Hepatic stellate cell (primary cell): Measurements from ENCODE around the gene NFIB.

Experiments
- DNase-seq: peaks from one replicate; pipeline ENCODE4 v3.0.0; 2011; ENCODE audit warnings: low spot score

Gene NFIB

DNA sequence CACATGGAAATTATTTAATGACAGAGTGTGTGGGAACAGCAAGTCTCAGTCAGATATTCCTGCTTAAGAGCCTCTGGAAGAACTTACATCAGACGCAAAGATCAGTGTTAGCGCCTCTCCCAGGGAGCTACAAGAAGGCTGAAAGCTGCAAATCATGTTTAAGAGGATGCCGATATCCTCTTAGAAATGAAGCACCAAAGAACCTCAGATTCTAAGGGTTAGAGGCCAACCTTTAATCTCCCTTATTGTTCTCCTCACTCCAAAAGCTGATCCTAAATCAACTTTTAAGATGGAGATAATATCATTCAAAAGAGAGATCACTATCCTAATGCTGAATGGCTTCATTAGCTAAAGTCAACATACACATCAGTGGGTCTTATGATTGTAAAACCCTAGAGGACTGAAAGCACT lies 160.6 kb downstream of the NFIB start:
- DNase-seq: no peak

DNA sequence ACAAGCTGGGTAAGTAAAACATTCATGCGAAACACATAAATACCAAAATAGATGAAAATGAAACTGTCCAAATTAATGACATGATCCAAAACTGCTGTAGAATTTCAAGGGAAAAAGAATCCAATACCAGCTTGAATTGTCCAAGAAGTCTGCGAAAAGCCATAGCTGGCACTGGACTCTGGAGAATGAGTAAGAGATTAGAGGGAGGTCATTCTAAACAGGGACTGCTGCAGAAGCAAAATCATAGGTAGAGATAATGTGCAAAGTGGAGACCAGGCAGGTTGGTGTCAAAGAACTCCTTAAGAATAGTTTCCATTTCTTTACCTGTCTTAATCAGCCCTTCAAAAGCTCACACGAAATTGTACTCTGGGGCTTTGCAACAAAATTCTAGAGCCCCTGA lies 162.5 kb downstream of the NFIB start:
- no peak for DNase-seq

DNA sequence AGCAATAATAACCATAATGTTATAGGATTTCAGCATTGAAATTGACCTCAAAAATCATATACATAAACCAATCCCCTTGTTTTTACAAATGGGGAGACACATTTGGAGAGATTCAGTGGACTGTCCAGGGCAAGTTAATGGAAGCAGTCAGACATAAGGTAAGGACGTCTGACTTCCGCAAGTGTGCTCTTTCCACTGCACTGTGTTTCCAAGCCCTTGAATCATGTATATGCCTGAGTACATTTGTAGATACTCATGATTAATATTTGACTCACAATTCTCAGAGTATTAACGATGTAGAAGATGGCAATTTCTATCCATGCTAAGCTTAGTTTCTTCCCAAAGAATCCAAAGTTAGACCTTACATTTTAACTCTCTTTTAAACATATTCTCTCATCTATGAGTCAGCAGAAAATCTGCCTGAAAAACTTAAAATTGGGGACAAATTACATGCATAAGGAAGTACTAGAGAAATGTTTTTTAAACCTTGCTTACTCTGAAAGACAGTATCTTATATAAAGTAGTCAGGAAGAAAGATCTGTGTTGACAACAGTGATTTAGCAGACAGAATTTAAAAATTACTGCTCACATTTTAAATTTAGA lies 165.3 kb downstream of the NFIB start:
- DNase-seq: no peak

DNA sequence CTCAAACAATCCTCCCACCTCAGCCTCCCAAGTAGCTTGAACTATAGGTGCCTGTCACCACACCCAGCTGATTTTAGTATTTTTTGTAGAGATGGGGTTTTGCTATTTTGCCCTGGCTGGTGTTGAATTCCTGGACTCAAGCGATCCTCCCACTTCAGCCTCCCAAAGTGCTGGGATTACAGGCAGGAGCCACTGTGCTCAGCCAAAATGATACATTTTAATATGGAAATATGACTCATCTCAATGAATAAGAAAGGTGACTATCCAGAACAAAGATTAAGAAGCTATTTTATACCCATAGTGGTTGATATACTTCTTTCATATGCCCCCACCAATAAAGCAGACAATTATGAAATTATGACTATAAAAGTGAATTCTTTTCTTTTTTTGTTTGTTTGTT lies 166.2 kb downstream of the NFIB start:
- no peak for DNase-seq

DNA sequence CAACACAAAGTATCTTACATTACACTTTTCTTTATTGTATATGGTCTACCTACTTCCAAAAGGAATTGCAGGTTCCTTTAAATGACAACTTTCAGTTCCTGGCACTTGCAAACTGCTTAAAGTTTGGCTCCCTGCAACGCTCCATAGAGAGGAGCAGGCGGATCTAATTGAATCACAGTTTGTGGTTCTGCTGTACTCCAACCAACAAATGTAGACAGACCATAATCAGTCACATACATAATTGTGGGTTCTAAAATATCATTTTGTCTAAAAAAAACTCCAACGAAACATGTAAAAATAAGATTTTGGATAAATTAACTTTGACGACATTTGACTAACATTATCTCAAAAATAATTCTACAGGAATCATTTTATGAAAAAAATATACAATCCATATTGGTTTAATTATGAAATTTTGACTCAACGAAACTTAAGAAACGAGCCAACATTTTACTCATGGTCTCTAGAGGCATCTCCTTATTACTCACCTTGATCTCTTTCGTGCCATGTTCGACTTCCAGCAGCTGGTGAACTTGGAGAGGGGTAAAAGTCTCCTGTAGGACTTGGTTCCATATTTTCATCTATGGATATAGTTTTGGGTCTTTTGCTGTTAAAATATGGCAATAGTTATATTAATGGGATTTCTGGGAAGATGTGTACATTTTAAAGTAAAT lies 167.6 kb downstream of the NFIB start:
- no peak for DNase-seq

DNA sequence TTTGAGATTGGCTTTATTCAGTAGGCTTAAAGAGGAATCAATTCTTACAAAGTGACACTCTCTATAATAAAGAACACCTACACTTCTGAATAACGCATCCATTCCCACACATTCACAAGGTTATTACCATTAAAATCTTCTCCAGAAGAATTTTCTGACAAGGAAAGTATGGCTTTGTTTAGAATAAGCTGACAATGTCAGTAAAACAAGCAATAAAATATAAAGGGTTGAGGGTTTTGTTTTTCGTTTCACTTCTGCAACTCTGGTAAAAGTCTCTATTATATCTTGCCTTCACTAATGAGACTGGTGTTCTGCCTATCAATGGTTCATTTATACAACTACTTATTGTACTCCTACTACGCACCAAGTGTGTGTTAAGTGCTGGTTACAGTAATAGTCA lies 169.7 kb downstream of the NFIB start:
- DNase-seq: no peak

DNA sequence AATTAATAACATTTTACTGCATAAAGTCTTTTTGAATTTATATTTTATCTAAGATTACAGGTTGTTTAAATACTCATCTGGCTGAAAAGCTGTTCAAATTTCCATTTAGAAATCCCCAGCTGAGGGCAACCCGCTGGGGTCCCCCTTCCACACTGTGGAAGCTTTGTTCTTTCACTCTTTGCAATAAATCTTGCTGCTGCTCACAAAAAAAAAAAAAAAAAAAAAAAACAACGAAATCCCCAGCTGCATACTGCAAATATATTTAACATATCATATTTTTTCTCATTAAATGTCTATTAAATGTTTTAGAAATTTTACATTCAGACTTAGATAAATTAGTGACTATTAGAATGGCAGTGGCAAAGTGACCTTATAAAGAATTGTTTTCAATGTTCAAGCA lies 172.2 kb downstream of the NFIB start:
- no peak for DNase-seq

DNA sequence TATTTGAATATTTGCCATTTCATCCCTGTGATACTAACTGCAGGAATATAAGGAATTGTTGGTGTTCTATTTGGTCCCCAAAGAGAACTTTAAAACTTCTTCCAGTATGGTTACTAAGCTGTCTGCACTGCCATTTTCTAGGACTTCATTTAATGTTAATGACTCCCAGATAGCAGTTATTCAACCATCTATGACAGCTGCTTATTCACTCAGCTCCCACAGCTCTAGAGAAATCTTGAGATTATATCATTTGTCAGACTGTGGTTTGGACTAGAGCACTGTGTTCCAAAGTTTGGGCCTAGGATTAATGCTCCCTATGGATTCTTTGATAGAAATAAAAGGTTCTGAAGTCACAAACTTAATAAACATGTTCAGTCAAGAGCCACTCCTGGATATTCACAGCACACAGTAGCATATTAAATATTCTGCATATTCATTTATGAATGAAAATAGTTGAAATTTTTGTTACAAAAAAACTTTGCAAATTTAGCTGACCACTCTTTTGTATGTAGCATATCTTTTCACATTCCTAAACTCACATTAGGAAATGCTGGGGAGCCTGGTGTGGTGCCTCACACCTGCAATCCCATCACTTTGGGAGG lies 173.7 kb downstream of the NFIB start:
- no peak for DNase-seq

DNA sequence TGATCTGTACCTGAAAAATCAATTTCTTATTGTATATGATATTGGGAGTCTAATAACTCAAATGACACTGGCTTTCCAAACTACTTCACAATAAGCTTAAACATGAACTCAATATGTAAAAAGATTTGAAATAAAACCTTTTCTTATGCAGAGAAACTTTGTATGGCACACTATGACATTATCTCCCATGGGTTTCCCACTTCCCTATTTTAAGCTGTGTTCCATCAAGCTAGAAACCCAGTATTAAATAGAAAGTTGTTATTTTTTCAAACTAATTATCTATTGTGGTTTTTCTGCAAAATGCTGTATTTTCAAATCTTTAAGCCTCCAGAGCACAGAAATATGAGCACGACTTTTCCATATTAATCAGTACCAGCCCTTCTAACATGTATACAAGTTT lies 174.7 kb downstream of the NFIB start:
- DNase-seq: no peak

DNA sequence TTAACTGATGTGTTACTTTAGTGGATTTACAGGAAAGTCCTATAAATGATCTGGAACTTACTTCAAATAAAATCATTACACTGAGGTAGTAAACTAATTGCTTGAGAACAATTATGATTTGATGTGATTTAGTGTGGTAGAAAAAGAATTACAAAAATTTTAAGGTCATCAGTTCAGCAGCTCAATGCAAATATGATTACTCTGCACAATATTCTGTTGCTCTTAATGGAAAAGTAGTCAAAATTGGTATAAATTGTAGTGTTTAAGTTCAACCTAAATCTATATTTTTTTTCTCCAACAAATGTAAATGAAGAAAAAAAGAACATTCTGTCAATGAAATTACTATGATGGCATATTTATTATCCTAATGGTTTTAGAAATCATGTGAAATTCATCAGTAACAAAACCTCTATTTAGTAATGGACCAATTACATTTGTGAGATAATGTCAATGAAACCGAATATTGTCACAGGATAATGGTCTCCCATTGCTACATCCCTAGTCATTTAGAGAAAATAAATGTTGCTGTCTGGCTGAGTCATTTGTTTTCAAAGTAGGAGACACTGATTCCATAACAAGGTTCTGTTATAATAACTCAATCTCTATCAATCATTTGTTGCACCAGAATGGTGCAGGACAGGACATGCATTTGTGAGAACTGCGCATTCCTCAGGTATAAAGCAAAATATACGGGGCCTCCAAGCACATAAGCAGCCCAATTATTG lies 177.1 kb downstream of the NFIB start:
- DNase-seq: no peak

DNA sequence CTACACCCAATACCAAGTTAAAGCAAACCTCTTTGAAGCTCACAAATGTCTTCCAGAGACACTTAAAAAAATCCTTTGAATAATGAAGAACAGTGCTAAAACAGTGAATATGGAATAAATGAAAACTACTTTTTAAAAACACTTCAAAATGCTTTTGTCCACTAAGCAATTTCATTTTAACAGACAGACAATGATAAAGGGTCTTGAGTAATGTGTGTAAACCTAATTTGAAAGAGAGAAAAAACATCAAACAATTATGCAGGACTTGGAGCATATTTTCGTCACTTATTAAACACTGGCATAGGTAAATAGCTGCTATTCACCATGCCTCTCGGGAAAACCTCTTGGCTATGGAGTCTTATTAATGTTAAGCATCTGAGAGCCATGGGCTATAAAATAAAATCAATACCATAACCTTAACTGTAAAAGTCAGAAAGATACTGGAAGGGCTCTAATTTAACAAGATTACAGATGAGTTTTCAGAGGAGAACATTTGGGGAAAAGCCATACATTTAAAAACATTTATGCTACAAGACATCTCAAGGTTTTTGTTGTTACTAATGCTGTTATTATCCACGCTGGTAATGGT lies 177.8 kb downstream of the NFIB start:
- no peak for DNase-seq

DNA sequence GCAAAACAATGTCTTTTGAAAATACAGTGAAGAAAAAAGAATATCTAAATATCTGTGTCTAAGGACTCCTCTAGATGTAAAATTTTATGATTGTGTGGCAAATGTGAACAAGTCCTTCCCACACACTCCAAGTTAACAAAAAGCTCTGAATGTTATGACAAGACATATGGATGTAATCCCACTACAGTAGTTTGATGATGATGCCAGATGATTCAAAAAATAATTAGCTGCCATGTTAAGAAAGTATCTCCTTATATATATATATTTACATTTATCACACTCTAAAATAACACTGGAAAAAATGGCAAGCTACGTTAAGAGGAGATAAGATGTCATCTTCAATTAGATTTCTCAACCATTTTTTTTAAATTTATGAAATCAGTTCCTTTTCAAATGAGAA lies 178.5 kb downstream of the NFIB start:
- no peak for DNase-seq

DNA sequence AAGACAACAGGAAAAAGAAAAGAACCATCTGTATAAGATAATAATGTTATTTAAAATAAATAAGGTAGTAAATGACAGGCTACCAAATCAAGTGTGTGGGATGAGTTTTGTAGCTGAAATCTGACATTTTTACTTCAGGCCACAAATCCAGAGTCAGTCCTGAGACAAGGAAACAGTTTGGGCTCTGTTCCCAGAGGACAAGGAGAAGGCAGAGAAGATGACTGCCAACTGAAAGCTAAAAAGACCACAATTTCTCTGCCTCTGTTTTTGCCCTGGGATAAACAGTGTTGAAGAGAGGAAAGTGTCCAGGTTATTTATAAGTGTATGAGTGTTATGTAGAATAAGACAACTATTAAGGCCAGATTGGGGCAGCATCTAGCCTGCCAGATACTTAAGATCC lies 180.5 kb downstream of the NFIB start:
- no peak for DNase-seq

DNA sequence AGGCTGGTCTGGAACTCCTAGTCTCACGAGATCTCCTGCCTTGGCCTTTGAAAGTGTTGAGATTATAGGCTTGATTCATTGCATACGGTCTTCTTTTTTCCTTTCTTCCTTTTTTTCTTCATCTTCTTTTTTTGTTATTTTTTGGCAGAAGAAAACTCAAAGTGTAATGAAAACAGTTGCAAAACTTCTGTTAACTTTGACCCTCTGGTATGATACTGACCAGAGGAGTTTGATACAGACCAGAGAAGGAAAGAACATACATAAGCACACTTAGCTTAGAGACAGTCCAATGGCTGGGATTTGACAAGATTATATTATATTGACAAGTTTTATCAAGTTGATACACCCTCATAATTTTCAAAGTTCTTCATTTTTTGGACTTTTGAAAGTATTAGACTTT lies 181.2 kb downstream of the NFIB start:
- DNase-seq: no peak

DNA sequence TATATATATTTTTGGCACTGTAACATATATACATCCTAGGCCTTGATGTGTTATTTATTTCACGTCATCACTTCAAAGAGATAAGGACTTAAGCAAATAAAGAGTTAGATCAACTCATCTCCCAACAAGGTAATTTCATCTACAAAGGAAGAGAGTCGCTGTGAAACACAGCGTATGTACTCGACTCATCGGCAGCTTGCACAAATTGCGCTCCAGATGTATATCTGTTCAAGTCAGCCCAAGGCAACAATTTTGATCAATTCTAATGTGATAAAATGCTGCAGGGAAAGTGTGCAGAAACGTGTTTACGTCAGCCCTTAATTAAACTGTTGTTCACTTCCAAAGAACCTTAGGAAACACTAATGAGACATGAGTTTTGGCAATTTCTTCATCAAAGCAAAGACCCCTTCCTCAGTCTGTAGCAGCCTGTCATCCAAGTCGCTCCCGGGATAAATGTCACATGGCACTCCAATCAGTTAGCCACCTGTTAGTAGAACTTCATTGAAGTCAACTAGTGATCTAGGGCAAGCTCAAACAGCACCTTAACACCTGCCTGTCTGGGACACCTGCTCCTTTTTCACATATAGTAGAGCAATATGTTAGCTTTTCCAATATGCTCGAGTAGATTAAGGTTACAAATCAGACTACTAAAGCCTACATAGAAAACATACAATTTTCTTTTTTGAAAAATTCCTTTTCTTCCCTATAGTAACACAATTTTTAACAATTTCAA lies 182.4 kb downstream of the NFIB start:
- no peak for DNase-seq

DNA sequence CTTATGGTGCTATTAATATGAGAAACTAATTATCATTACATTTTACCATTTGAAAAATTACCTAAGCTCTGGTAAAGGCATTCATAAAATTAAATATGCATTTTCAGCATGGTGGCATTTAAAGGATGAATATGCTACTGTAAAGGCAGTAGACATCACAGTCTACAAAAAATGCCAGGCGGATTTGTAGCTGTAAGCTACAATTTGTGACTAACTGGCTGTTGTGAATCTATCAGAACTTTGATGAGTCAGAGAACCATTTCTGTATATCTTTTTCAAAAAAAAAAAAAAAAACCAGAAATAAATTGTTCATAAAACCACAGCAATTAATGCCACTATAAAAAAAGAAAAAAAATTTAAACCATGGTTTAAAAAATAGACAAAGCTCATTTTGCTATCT lies 186.3 kb downstream of the NFIB start:
- no peak for DNase-seq

DNA sequence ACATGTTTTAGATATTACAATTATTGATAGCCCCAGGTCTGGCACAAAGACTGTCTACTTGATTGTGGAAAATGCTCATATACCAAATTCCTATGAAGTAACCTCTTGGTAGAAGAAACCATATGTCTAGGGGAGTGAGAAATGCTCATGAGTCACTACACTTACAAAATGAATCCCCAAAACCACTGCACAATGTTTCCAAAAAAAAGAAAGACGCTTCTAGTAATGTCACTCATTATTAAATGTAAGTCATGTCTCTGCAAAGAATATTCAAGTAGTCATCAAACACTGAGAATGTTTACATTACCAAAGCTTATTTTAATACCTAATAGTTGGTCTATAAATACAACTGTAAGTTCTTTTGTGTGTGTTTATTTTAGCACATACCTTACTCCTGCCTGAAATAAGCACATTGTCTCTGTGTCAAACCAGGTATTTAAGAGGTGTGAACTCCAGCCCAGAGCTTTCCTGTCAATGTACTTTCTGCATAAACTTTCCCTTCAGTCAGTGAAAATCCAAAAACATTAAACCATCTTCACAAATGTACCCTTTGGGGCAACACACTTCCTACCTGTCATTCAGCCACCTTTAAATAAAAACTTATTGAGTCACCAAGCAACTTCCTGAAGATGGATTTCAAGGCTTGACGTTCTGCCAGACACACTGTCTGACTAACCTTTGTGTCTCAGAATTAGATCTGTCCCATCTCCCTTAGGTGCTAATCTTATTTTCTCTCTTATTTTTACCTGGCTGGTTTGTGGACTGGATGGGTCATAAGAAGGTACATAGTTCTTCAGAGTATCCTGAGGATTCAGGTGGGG lies 194.0 kb downstream of the NFIB start:
- DNase-seq: no peak

DNA sequence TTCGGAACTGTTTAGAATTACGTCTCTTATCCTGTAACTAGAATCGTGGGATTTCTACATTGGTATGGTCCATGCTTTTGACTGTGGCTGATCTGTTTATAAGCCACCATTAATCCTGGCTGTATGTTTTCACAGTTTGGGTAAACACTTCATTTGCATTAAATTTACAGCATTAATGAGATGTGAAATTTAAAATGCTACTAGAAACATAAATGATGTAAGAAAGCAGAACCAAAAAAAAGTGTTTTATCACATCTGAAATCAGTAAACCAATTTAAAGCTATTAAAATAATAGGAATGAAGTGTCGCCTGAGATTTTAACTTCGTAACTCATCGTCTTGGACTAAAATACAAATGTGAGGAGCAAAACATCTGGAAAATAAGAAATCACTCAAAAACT lies 201.7 kb downstream of the NFIB start:
- no peak for DNase-seq

DNA sequence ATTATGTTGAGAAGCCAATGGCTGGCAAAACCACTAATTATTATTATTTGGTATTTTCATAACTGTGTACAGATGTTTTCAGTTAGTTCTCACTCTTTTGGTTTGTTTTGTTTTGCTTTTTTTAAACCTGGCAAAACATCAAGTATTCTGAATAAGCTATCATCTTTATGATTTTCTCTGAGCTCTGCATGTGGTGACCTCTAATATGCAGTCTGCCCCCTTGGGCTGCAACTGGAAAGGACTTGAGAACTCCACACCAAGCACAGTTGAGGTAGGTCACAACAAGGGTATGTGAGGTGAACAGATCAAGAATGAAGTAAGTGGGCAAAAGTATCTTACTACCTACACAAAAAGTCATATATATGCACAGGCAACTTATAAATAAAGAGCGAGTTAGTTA lies 202.2 kb downstream of the NFIB start:
- DNase-seq: no peak

DNA sequence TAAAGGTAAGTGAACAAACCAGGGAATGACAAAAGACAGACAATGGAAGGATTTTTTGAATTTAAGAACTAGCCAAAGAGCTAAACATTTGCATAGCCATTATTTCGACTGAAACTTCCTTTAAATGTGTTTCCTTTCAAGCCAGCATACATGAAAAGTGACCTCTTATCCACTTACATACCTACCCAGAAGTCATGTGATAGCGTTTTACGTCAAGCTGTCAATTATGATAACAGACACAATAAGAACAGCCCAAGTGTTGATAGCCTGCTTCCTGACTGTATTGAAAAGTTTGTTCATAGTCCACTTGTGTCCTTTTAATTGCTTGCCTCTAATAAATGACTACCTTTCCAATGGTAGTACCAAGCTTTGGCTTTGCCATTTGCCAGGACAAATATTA lies 206.0 kb downstream of the NFIB start:
- DNase-seq: no peak

DNA sequence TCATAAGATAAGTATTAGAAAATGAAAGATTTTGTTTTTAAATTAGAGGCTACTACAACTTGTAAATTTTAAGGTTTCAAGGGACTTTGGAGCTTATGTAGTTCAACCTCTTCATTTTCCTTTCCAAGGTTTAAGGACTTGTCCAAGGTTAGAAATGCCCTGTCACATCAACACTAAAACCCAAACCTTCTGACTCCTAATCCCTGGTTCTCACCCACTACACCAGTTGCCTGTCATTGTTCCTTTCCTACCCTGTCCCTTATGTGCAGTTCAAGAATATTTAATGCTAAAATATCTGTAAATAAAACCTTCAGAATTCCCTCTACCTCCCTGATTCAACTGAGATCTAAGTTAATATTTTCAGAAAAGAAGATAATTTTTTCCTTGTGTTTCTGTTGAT lies 206.4 kb downstream of the NFIB start:
- no peak for DNase-seq
